VCaP (cell line): Measurements from ENCODE around the gene SHE.

Experiments
- H3K27ac ChIP-seq: fragments of 450-650 bp; 2 replicates; pipeline ENCODE4 v1.5.1; 2017
- TF ChIP-seq, protein P1 (sequence below): fragments of 450-650 bp; conservative IDR thresholded peaks from 2 replicates; pipeline ENCODE4 v1.5.1; 2017; ENCODE audit warnings: mild to moderate bottlenecking, moderate library complexity

SHE gene

DNA sequence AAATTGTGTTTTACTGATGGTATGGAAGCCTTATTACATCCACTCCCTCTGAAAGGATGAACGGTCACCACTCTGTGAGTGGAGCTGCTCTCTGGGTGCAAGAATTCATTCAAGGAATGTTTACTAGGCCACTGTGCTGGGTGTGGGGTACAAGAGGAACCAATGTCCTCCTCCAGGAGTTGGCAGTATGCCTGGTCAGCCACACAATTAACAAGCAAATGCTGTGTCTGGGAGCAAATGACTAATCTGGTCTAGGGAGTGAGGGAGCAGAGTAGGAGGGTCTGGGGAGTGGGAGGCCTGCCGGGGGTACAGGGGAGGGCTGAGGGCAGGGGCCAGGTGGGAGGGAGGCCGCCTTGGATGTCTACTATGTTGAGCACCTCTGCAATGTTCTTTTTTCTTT, 27.4 kb downstream of the SHE start:
- no peak overlapping the region for H3K27ac ChIP-seq
- TF ChIP-seq, protein P1, sequence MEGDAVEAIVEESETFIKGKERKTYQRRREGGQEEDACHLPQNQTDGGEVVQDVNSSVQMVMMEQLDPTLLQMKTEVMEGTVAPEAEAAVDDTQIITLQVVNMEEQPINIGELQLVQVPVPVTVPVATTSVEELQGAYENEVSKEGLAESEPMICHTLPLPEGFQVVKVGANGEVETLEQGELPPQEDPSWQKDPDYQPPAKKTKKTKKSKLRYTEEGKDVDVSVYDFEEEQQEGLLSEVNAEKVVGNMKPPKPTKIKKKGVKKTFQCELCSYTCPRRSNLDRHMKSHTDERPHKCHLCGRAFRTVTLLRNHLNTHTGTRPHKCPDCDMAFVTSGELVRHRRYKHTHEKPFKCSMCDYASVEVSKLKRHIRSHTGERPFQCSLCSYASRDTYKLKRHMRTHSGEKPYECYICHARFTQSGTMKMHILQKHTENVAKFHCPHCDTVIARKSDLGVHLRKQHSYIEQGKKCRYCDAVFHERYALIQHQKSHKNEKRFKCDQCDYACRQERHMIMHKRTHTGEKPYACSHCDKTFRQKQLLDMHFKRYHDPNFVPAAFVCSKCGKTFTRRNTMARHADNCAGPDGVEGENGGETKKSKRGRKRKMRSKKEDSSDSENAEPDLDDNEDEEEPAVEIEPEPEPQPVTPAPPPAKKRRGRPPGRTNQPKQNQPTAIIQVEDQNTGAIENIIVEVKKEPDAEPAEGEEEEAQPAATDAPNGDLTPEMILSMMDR: no peak

DNA sequence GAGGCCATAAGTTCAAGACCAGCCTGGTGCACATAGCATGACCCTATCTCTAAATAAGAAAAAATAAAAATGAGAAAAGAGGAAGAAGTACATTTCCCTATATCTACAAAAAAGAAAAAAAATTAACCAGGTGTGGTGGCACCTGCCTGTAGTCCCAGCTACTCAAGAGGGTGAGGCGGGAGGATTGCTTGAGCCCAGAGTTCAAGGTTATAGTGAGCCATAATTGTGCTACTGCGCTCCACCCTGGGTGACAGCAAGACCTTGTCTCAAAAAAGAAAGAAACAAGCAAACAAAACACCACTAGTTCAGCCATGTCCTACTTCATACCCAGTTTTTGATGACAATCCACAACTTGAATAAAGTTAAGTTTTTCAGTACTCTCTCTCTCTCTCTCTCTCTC, 30.9 kb downstream of the SHE start:
- TF ChIP-seq, protein P1: no peak
- H3K27ac ChIP-seq: no peak overlapping the region

- H3K27ac ChIP-seq: peak overlapping the region; percentile 24; the same call in 1 of the 2 replicates
- TF ChIP-seq, protein P1: no peak
Observed at GRCh38 chr1:154469844-154470560, 32.2 kb downstream of the SHE start.

DNA sequence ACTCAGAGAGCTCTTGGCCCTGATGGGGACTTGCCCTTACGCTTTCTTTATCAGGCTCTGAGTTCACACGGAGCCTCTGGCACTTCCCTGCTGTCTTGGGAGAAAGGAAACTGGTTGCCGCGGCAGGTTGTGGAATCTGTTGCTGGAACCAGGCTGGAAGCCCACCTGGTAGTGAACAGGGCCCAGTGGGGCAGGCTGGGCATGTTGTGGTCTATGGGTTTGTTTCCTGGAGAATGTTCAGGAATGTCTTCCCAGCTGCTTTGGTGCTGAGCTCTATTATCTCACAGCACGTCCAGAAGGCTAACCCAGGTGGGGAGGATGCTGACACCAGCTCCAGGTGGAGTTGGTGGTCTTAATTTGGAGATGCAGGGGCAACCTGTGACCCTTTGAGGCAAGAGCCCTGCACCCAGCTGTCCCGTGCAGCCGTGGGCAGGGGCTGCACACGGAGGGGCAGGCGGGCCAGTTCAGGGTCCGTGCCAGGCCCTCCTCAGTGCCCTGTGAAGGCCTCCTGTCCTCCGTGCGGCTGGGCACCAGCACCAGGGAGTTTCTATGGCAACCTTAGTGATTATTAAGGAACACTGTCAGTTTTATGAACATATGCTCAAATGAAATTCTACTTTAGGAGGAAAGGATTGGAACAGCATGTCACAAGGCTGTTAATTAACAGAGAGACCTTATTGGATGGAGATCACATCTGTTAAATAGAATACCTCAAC, 33.5 kb downstream of the SHE start:
- H3K27ac ChIP-seq: peak overlapping the region; percentile 24; the same call in 1 of the 2 replicates
- TF ChIP-seq, protein P1: no peak

DNA sequence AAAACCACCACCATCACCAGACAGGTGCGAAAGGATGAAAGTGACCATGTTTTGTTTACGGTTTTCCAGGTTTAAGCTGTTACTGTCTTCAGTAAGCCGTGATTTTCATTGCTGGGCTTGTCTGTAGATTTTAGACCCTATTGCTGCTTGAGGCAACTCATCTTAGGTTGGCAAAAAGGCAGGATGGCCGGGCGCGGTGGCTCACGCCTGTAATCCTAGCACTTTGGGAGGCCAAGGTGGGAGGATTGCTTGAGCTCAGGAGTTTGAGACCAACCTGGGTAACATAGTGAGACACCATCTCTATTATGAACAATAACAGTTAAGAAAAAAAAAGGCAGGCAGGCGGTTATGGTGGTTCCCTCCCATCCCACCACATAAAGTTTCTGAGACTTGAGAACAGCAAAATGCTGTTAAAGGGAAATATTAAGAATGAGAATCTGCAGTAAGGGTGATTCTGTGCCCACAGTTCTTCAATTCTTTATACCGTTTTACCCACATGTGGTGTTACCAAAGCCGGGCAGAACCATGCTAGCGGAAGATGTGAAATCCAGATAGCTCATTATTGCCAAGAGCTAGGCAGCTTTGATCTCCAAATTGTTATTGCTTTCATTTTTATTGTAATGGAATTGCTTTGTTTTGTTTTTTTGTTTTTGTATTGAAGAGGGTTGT, 34.6 kb downstream of the SHE start:
- no peak overlapping the region for H3K27ac ChIP-seq
- TF ChIP-seq, protein P1: no peak

GRCh38 chr1:154466921-154467417, 35.2 kb downstream of the SHE start:
- no peak overlapping the region for H3K27ac ChIP-seq
- TF ChIP-seq, protein P1: no peak; the same call in 1 of the 2 replicates

DNA sequence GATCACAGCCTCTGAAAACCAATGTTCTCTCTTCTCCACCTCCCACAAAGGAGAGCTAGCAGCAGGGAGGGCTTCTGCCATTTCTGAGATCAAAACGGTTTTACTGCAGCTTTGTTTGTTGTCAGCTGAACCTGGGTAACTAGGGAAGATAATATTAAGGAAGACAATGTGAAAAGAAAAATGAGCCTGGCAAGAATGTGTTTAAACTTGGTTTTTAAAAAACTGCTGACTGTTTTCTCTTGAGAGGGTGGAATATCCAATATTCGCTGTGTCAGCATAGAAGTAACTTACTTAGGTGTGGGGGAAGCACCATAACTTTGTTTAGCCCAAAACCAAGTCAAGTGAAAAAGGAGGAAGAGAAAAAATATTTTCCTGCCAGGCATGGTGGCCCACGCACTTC, 36.0 kb downstream of the SHE start:
- H3K27ac ChIP-seq: no peak overlapping the region; the same call in 1 of the 2 replicates
- TF ChIP-seq, protein P1: no peak
